ENCODE measurements around the gene ZNF287. TPM values are rescaled to one million over a fixed set of nuclear protein-coding genes. Genes with fewer than 3 reads are reported as not detected.

ZNF287 gene
- total RNA-seq, 1 donor from 2014 or later, result 2.9 TPM

GRCh38 chr17:16516594-16517051 is 52.4 kb downstream of the ZNF287 start:
- Histone ChIP-seq H3K27ac (no peak overlapping the region), H3K27me3 (no peaks in the 10 kb centered on the region), H3K4me3 (peak overlapping the region in 1 of 2 donors; percentile 31), H3K36me3 (no peaks in the 10 kb centered on the region), H3K9me3 (no peaks in the 10 kb centered on the region), H3K4me1 (no peaks in the 10 kb centered on the region)
- no peak for TF ChIP-seq CTCF (IDR thresholded peaks at IDR 0.05)
- peak in 1 of 2 donors; percentile 73 for DNase-seq (ENCODE audit: low spot score in 2 of 2)
- intact Hi-C loops (cut with DNase I), result no loop called here

GRCh38 chr17:16515933-16516332 is 53.1 kb downstream of the ZNF287 start:
- Histone ChIP-seq H3K4me1 (no peaks in the 10 kb centered on the region), H3K36me3 (no peaks in the 10 kb centered on the region), H3K27ac (no peak overlapping the region), H3K9me3 (no peaks in the 10 kb centered on the region), H3K27me3 (no peaks in the 10 kb centered on the region), H3K4me3 (no peak overlapping the region)
- intact Hi-C loops (cut with DNase I), result no loop called here
- DNase-seq (ENCODE audit: low spot score in 2 of 2), result no peak
- TF ChIP-seq CTCF (IDR thresholded peaks at IDR 0.05), result no peak

- intact Hi-C loops (cut with DNase I), result no loop called here
Measured at GRCh38 chr17:16513873-16514272, 55.1 kb downstream of the ZNF287 start.

GRCh38 chr17:16512011-16512410 is 57.0 kb downstream of the ZNF287 start:
- H3K4me1 ChIP-seq, result no peaks in the 10 kb centered on the region
- no peak for TF ChIP-seq CTCF (IDR thresholded peaks at IDR 0.05)
- H3K27me3 ChIP-seq, result no peaks in the 10 kb centered on the region
- intact Hi-C loops (cut with DNase I), result no loop called here
- H3K9me3 ChIP-seq, result no peaks in the 10 kb centered on the region
- no peak overlapping the region for H3K4me3 ChIP-seq
- H3K27ac ChIP-seq, result no peak overlapping the region
- DNase-seq (ENCODE audit: low spot score in 2 of 2), result no peak
- H3K36me3 ChIP-seq, result no peaks in the 10 kb centered on the region

More at GRCh38 chr17:16513873-16514272, 55.1 kb downstream of the ZNF287 start:
- Histone ChIP-seq H3K27me3 (no peaks in the 10 kb centered on the region), H3K4me1 (no peaks in the 10 kb centered on the region), H3K4me3 (no peak overlapping the region), H3K27ac (no peak overlapping the region), H3K9me3 (no peaks in the 10 kb centered on the region), H3K36me3 (no peaks in the 10 kb centered on the region)
- TF ChIP-seq CTCF (IDR thresholded peaks at IDR 0.05), result no peak
- no peak for DNase-seq (ENCODE audit: low spot score in 2 of 2)

- no peaks in the 10 kb centered on the region for H3K27me3 ChIP-seq
- H3K27ac ChIP-seq, result no peak overlapping the region
- H3K36me3 ChIP-seq, result no peaks in the 10 kb centered on the region
- no peak for DNase-seq (ENCODE audit: low spot score in 2 of 2)
- no peak overlapping the region for H3K4me3 ChIP-seq
- no peak for TF ChIP-seq CTCF (IDR thresholded peaks at IDR 0.05)
- H3K4me1 ChIP-seq, result no peaks in the 10 kb centered on the region
- intact Hi-C loops (cut with DNase I), result no loop called here
- H3K9me3 ChIP-seq, result no peaks in the 10 kb centered on the region
Measured at GRCh38 chr17:16511593-16511992, 57.4 kb downstream of the ZNF287 start.

Measured in ascending aorta (tissue), 2 donors.